GM12878 (cell line): ENCODE data around the gene OR4D2. TPM values are rescaled to one million over a fixed set of nuclear protein-coding genes. Genes with fewer than 3 reads are reported as not detected.

Experiments used
- ATAC-seq: fragments of 200-7000 bp; cut with Tn5 transposase; 3 replicates; pipeline ENCODE4 v1.9.1; 2020; ENCODE audit warnings: mild to moderate bottlenecking, moderate library complexity
- BruUV-seq: library from RNA; stranded (reverse); fragments of 400-500 nt; replicated peaks from 2 replicates; lab custom pipeline; 2021; lab: Mats Ljungman, UMichigan
- CTCF ChIA-PET: fragments of 300-600 bp; sonication (Branson Sonifier 250); formaldehyde crosslinking; extraction: SDS; loops from one replicate; lab custom pipeline; 2021; ENCODE audit warnings: inconsistent platforms; lab: Yijun Ruan, JAX
- POLR2A ChIA-PET: fragments of 350-600 bp; formaldehyde crosslinking; extraction: SDS; loops from one replicate; lab custom pipeline; 2021; ENCODE audit warnings: inconsistent platforms; lab: Charles Lee
- RAD21 ChIA-PET: fragments of 300-600 bp; sonication (Branson Sonifier 250); formaldehyde crosslinking; loops from one replicate; lab custom pipeline; 2023; ENCODE audit warnings: antibody characterized with exemption; ENCODE audit not compliant: unreplicated experiment; lab: Charles Lee
- SMC1A ChIA-PET: fragments of 300-600 bp; sonication (Branson Sonifier 250); formaldehyde crosslinking; loops from one replicate; lab custom pipeline; 2023; ENCODE audit not compliant: unreplicated experiment, uncharacterized antibody; lab: Charles Lee
- DNase-seq: peaks from one replicate; pipeline ENCODE4 v3.0.0-alpha.2; 2011; ENCODE audit warnings: low read depth, low spot score
- FAIRE-seq: peaks from 3 replicates; lab custom pipeline; 2011; peaks lifted over from hg19 to GRCh38; lab: Jason Lieb, UNC
- H2AFZ ChIP-seq: 2 replicates; pipeline ENCODE4 v1.6.0; 2011; ENCODE audit warnings: low read depth, low read length, control low read depth; ENCODE audit not compliant: control insufficient read depth
- H3K27ac ChIP-seq: 2 replicates; pipeline ENCODE4 v1.5.1; 2011; ENCODE audit warnings: control low read depth; ENCODE audit not compliant: control insufficient read depth, insufficient read depth
- H3K27me3 ChIP-seq, 2 experiments: replicated peaks in 1 of 2; 2 replicates each; pipeline versions ENCODE4 v1.6.0 to v1.6.1; 2011; ENCODE audit warnings: low read length in 1 of 2; ENCODE audit not compliant: control insufficient read depth in 2 of 2, insufficient read depth in 2 of 2
- H3K36me3 ChIP-seq, 2 experiments: 2 replicates each; pipeline ENCODE4 v1.5.1; 2011; ENCODE audit warnings: low read length in 1 of 2; ENCODE audit not compliant: control insufficient read depth in 2 of 2, insufficient read depth in 2 of 2
- H3K4me1 ChIP-seq: 2 replicates; pipeline ENCODE4 v1.6.1; 2011; ENCODE audit warnings: mild to moderate bottlenecking, low read length, moderate library complexity, mixed read lengths; ENCODE audit not compliant: control insufficient read depth, insufficient read depth
- H3K4me2 ChIP-seq: 2 replicates; pipeline ENCODE4 v1.6.0; 2011; ENCODE audit warnings: control low read depth; ENCODE audit not compliant: control insufficient read depth, insufficient read depth
- H3K4me3 ChIP-seq: fragments of 200-600 bp; sonication (generic); 2 replicates; pipeline ENCODE4 v1.5.1; 2016
- H3K79me2 ChIP-seq: 2 replicates; pipeline ENCODE4 v1.6.0; 2011; ENCODE audit warnings: low read length; ENCODE audit not compliant: control insufficient read depth, insufficient read depth
- H3K9ac ChIP-seq: 2 replicates; pipeline ENCODE4 v1.8.0; 2011; ENCODE audit warnings: low read length, control low read depth, mixed read lengths; ENCODE audit not compliant: control insufficient read depth, insufficient read depth
- H3K9me3 ChIP-seq: replicated peaks from 3 replicates; pipeline ENCODE4 v1.5.1; 2011; ENCODE audit warnings: mild to moderate bottlenecking, low read length; ENCODE audit not compliant: control insufficient read depth, insufficient read depth
- H4K20me1 ChIP-seq: 2 replicates; pipeline ENCODE4 v1.6.0; 2011; ENCODE audit not compliant: control insufficient read depth, insufficient read depth
- ATF3 ChIP-seq: IDR thresholded peaks from 2 replicates; pipeline ENCODE4 v1.6.1; 2011; ENCODE audit warnings: low read depth, mild to moderate bottlenecking, low read length, moderate library complexity, borderline replicate concordance; ENCODE audit errors: extremely low read depth
- ATF7 ChIP-seq: fragments of 450-650 bp; IDR thresholded peaks from 2 replicates; pipeline ENCODE4 v1.6.1; 2016; ENCODE audit warnings: low read depth, mild to moderate bottlenecking
- CBFB ChIP-seq: IDR thresholded peaks from 2 replicates; pipeline ENCODE4 v1.6.1; 2016; ENCODE audit warnings: antibody characterized with exemption, low read depth
- E4F1 ChIP-seq: fragments of 450-650 bp; IDR thresholded peaks from 2 replicates; pipeline ENCODE4 v1.6.1; 2018; ENCODE audit warnings: borderline replicate concordance, mild to moderate bottlenecking; ENCODE audit not compliant: partially characterized antibody
- ELK1 ChIP-seq: IDR thresholded peaks from 2 replicates; pipeline ENCODE4 v1.6.1; 2012; ENCODE audit warnings: low read depth, low read length, improper control_type of control experiment
- FOXM1 ChIP-seq: IDR thresholded peaks from 2 replicates; pipeline ENCODE4 v1.6.1; 2012; ENCODE audit warnings: low read depth, mild to moderate bottlenecking, inconsistent platforms, low read length, moderate library complexity
- GATAD2B ChIP-seq: fragments of 450-650 bp; conservative IDR thresholded peaks from 2 replicates; pipeline ENCODE4 v1.6.1; 2017; ENCODE audit warnings: low read depth, mild to moderate bottlenecking, moderate library complexity
- IRF5 ChIP-seq: fragments of 450-650 bp; IDR thresholded peaks from 2 replicates; pipeline ENCODE4 v1.6.1; 2017; ENCODE audit warnings: borderline replicate concordance
- MEF2A ChIP-seq: IDR thresholded peaks from 2 replicates; pipeline ENCODE4 v1.6.1; 2011; ENCODE audit warnings: low read depth, mild to moderate bottlenecking, low read length, moderate library complexity; ENCODE audit not compliant: insufficient read depth
- NRF1 ChIP-seq: conservative IDR thresholded peaks from 2 replicates; pipeline ENCODE4 v1.6.1; 2011; ENCODE audit warnings: mild to moderate bottlenecking, low read depth, low read length, improper control_type of control experiment
- SUZ12 ChIP-seq: fragments of 200-600 bp; sonication (generic); IDR thresholded peaks from one replicate; pipeline ENCODE4 v1.6.1; 2018; ENCODE audit warnings: antibody characterized with exemption, mild to moderate bottlenecking; ENCODE audit not compliant: unreplicated experiment
- YBX1 ChIP-seq: fragments of 450-650 bp; IDR thresholded peaks from 2 replicates; pipeline ENCODE4 v1.6.1; 2016; ENCODE audit warnings: antibody characterized with exemption
- ZNF384 ChIP-seq: IDR thresholded peaks from 2 replicates; pipeline ENCODE4 v1.6.1; 2012; ENCODE audit warnings: low read depth, mild to moderate bottlenecking, low read length, improper control_type of control experiment, borderline replicate concordance
- ZZZ3 ChIP-seq: IDR thresholded peaks from 2 replicates; pipeline ENCODE4 v1.6.1; 2011; ENCODE audit warnings: low read depth; ENCODE audit not compliant: control insufficient read depth, insufficient read length
- WGBS: methylation state at CpG from one replicate; pipeline ENCODE4 v1.1.6; 2016; ENCODE audit warnings: low lambda C conversion rate; ENCODE audit not compliant: insufficient replicate concordance, insufficient coverage; ENCODE audit errors: missing lambda C conversion rate; 5-methylcytosine and 5-hydroxymethylcytosine counted together
- in situ Hi-C: fragments of 300-500 bp; cut with MboI; formaldehyde crosslinking; loops from 9 replicates; pipeline ENCODE4 v1.14.3; 2018; ENCODE audit warnings: mixed read lengths
- intact Hi-C: fragments of 100-400 bp; cut with micrococcal nuclease; formaldehyde crosslinking; loops from one replicate; pipeline ENCODE4 v1.14.2; 2022; ENCODE audit not compliant: unreplicated experiment
- polyA plus RNA-seq, 11 experiments: library from polyadenylated mRNA; depleted of rRNA in 4 of 11; unstranded in 6 of 11; stranded (reverse) in 5 of 11; fragments of >200 nt; fragmentation: Nextera tagmentation in 4 of 11; fragmentation: Illumina TruSeq in 1 of 11; extraction: Ambion mirVana in 4 of 11; extraction: Trizol in 1 of 11; gene quantifications; 1 replicate in 1 of 11; 2 replicates in 10 of 11; pipeline versions ENCODE4 v1.2.1 to v1.2.3, GENCODE V29; 2011 to 2016; ENCODE audit warnings: inconsistent platforms in 2 of 11, missing spikeins in 2 of 11, low read depth in 1 of 11
- total RNA-seq, 4 experiments: library from RNA; depleted of rRNA in 3 of 4; stranded (reverse); fragments of >200 nt in 3 of 4; fragmentation: Illumina TruSeq in 1 of 4; extraction: Trizol in 1 of 4; gene quantifications; 2 replicates each; pipeline versions ENCODE4 v1.2.1 to v1.2.3, GENCODE V29; 2013 to 2021
- TF ChIP-seq, protein P1 (sequence below): IDR thresholded peaks from 2 replicates; pipeline ENCODE4 v1.6.1; 2012; ENCODE audit warnings: low read length, inconsistent platforms
- TF ChIP-seq, protein P2 (sequence below): IDR thresholded peaks from 2 replicates; pipeline ENCODE4 v1.6.1; 2011; ENCODE audit warnings: low read depth, low read length, improper control_type of control experiment, borderline replicate concordance

Gene OR4D2
- total and polyA plus RNA-seq, 10 of the 15 experiments (the other 5 are each of a cell fraction or from before 2014, with no cell fraction given), result 0.04 TPM; not detected in 9

DNA sequence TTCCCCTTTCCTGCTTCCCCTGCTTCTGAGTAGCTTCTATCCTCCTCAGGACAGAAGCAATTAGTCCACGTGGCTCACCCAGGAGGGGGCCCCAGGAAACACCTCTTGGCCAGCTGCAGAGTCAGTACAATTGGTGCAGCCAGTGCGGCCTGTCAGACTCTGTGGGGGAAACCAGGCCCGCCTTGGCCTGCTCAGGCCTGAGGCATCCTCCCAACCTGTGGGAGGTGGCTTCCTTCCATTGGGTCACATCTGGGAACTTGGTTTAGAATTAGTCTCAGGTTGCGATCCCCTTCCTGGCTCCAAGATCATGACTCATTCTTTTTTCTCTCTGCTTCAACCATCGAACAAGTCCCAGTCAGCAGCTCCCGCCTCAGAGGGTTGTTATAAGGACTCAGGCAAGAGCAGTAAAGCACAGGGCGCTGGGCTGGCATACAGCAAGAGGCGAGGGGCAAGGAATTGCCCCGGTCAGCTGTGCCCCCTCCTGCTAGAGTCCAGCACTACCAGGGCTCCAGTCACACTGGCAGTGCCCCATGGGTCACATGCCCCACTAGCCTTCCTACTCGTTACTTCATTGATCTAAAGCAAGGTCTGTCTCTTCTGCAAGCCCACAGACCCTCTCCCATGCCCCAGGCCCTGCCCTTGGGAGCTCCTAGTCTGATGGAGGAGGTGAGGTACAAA lies 17.7 kb downstream of the OR4D2 start:
- Histone ChIP-seq H3K4me1 (no peaks in the 10 kb centered on the region), H3K9ac (no peak overlapping the region), H3K27me3 (peaks cover 2 to 3% of the 10 kb centered on the region in 2 experiments; a peak in 2 of 4 replicates), H3K27ac (no peak overlapping the region), H3K4me2 (no peak overlapping the region), H3K36me3 (no peaks in the 10 kb centered on the region), H3K9me3 (no peaks in the 10 kb centered on the region), H2AFZ (no peak overlapping the region), H3K4me3 (no peak overlapping the region), H4K20me1 (no peaks in the 10 kb centered on the region), H3K79me2 (no peaks in the 10 kb centered on the region)
- in situ Hi-C loops, result no loop called here
- POLR2A ChIA-PET, result no interaction called here
- FAIRE-seq (no peak), DNase-seq (no peak), ATAC-seq (no peak)
- SMC1A ChIA-PET, result interaction anchor here (0.5 kb wide), 1 partner anchor 27 kb away, joined by 4 read pairs; no protein-coding TSS in a partner anchor
- intact Hi-C loops, result no loop called here
- CTCF ChIA-PET, result interaction anchor here (1.7 kb wide), 1 partner anchor 65 kb away, joined by 4 read pairs; no protein-coding TSS in a partner anchor
- RAD21 ChIA-PET, result no interaction called here
- WGBS, result 24% methylated on average over 10 of the region's 10 CpGs
- BruUV-seq, result no TSS peak
- TF ChIP-seq E4F1 (no peak), ZZZ3 (no peak), ATF7 (no peak), NRF1 (no peak), ATF3 (no peak), FOXM1 (no peak), ZNF384 (no peak), CBFB (no peak), GATAD2B (no peak), IRF5 (no peak), MEF2A (no peak), SUZ12 (no peak), ELK1 (no peak), YBX1 (no peak)
- TF ChIP-seq, protein P1, sequence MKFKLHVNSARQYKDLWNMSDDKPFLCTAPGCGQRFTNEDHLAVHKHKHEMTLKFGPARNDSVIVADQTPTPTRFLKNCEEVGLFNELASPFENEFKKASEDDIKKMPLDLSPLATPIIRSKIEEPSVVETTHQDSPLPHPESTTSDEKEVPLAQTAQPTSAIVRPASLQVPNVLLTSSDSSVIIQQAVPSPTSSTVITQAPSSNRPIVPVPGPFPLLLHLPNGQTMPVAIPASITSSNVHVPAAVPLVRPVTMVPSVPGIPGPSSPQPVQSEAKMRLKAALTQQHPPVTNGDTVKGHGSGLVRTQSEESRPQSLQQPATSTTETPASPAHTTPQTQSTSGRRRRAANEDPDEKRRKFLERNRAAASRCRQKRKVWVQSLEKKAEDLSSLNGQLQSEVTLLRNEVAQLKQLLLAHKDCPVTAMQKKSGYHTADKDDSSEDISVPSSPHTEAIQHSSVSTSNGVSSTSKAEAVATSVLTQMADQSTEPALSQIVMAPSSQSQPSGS, result no peak
- TF ChIP-seq, protein P2, sequence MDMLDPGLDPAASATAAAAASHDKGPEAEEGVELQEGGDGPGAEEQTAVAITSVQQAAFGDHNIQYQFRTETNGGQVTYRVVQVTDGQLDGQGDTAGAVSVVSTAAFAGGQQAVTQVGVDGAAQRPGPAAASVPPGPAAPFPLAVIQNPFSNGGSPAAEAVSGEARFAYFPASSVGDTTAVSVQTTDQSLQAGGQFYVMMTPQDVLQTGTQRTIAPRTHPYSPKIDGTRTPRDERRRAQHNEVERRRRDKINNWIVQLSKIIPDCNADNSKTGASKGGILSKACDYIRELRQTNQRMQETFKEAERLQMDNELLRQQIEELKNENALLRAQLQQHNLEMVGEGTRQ, result no peak
